ENCODE measurements around the gene TNFRSF13B.
"Not testable (repeated sequence)": the region's sequence is repeated elsewhere in the genome, so short reads cannot be mapped to it uniquely, and the experiment has no call there.

The TNFRSF13B gene

GRCh38 chr17:16986391-16986790 is 14.5 kb upstream of the TNFRSF13B start:
- no peak for DNase-seq (ENCODE audit: low read depth)

GRCh38 chr17:16981928-16982327 is 10.0 kb upstream of the TNFRSF13B start:
- no peak for DNase-seq (ENCODE audit: low read depth)

GRCh38 chr17:16980813-16981731 is 9.2 kb upstream of the TNFRSF13B start:
- DNase-seq (ENCODE audit: low read depth) = no peak

- no peak for DNase-seq (ENCODE audit: low read depth)
Measured at GRCh38 chr17:16980061-16980460, 8.1 kb upstream of the TNFRSF13B start.

- not testable (repeated sequence) for DNase-seq (ENCODE audit: low read depth)
Measured at GRCh38 chr17:16979237-16979823, 7.4 kb upstream of the TNFRSF13B start.

GRCh38 chr17:16977932-16978331 is 6.0 kb upstream of the TNFRSF13B start:
- no peak for DNase-seq (ENCODE audit: low read depth)

- DNase-seq (ENCODE audit: low read depth) = no peak
Measured at GRCh38 chr17:16976725-16977550, 5.0 kb upstream of the TNFRSF13B start.

- DNase-seq (ENCODE audit: low read depth) = no peak
Measured at GRCh38 chr17:16975744-16976625, 4.1 kb upstream of the TNFRSF13B start.

GRCh38 chr17:16975277-16975651 is 3.3 kb upstream of the TNFRSF13B start:
- DNase-seq (ENCODE audit: low read depth) = no peak

GRCh38 chr17:16974569-16975276 is 2.8 kb upstream of the TNFRSF13B start:
- no peak for DNase-seq (ENCODE audit: low read depth)

GRCh38 chr17:16973760-16974540 is 2.0 kb upstream of the TNFRSF13B start:
- no peak for DNase-seq (ENCODE audit: low read depth)

GRCh38 chr17:16973043-16973442 is 1.1 kb upstream of the TNFRSF13B start:
- DNase-seq (ENCODE audit: low read depth) = not testable (repeated sequence)

GRCh38 chr17:16972346-16972745 is 428 bp upstream of the TNFRSF13B start:
- DNase-seq (ENCODE audit: low read depth) = no peak

GRCh38 chr17:16969931-16970906 is 1.7 kb downstream of the TNFRSF13B start:
- DNase-seq (ENCODE audit: low read depth) = no peak

GRCh38 chr17:16968786-16969185 is 3.1 kb downstream of the TNFRSF13B start:
- DNase-seq (ENCODE audit: low read depth) = no peak

- no peak for DNase-seq (ENCODE audit: low read depth)
Measured at GRCh38 chr17:16962804-16963203, 9.1 kb downstream of the TNFRSF13B start.

- DNase-seq (ENCODE audit: low read depth) = no peak
Measured at GRCh38 chr17:16961792-16962191, 10.1 kb downstream of the TNFRSF13B start.

GRCh38 chr17:16961022-16961421 is 10.9 kb downstream of the TNFRSF13B start:
- DNase-seq (ENCODE audit: low read depth) = not testable (repeated sequence)

GRCh38 chr17:16955011-16955410 is 16.9 kb downstream of the TNFRSF13B start:
- DNase-seq (ENCODE audit: low read depth) = not testable (repeated sequence)

Data from stimulated activated CD8-positive, alpha-beta memory T cell treated with anti-CD3 and anti-CD28 coated beads, Interleukin-15, amount 100 ng/mL, for 1 hour (primary cell).